ENCODE results near the gene SAT1.

The SAT1 gene

DNA sequence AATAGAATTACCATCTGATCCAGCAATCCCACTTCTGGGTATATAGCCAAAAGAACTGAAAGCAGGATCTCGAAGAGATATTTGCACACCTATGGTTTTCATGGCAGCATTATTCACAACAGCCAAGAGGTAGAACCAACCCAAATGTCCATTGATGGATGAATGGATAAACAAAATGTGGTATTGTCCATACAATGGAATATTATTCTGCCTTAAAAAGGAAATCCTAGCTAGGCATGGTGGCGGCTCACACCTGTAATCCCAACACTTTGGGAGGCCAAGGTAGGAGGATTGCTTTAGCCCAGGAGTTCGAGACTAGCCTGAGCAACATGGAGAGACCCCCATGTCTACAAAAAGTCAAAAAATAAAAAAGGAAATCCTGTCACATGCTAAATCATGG is 27.3 kb downstream of the SAT1 start:
- DNase-seq (ENCODE audit: low read depth in 2 of 2), result no peak

DNA sequence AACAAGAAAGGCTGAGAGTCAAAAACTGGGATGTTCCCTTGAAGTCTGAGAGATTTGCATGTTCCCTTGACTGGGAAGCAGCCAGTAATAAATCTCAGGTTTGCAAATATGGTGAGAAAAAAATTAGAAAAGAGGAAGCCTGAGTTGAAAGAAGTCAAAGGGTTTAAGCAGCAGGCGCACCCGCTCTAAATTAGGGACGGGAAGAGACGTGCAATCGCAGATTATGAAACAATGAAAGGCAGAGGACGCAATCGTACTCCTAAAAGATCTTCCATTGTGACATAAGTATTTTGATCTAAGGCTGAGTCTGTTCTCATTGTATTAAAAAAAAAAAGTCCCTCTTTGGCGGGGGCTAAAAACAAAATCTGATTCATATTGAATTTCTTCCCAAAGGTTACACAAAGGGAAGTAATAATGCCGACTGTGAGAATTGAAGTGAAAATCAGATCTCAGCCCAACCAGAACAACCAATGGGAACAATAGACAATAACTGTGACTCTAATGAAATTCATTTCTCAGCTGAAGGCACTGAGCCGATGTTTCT is 28.2 kb downstream of the SAT1 start:
- no peak for DNase-seq (ENCODE audit: low read depth in 2 of 2)

DNA sequence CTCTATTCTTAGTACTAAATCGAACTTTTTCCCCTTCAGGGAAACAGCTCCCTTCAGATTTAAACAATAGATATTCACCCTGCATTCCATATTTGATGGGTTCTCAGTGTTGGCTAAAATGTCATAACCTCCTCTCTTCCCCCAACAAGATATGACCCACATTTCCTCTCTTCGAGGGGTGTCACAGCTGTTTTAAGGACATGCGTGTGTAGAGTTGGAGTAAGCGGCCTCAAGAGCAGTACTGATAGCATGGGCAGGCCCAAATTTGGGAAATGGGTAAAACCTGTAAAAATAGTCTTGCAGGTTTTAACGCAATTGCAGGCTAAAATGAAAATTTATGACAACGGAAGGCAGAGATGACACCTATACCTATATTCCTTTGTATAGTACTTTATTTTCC is 28.7 kb downstream of the SAT1 start:
- no peak for DNase-seq (ENCODE audit: low read depth in 2 of 2)

DNA sequence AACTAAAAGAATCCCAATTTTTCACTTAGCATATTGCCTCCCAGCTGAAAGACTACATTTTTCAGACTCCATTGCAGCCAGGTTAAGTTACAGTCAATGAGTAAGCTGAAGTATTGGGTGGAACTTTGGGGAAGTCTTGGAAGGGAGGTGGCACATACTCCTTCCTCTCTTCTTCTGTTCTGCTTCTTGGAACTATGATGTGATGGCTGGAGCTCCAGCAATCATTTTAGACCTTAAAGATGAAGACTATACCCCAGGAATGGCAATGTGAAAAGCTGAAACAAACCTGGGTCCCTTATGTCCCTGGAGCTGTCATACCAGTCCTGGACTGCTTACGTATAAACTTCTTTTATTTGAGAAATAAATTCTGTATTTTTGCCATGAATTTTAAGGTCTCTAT is 30.8 kb downstream of the SAT1 start:
- no peak for DNase-seq (ENCODE audit: low read depth in 2 of 2)

DNA sequence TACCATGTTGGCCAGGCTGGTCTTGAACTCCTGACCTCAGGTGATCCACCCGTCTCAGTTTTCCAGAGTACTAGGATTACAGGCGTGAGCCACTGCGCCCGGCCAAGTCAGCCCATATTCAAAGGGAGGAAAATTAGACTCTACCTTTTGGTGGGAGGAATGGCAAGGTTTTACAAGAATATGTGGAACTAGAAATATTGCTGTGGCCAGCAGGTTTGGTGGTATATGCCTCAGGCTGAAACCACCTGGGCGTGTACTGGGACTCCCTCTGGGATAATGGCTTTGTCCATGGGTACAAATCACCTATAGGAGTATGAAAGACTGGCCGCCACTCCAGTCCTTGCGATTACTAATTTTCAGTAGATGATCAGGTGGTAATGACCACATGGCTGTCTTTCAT is 32.4 kb downstream of the SAT1 start:
- DNase-seq (ENCODE audit: low read depth in 2 of 2), result no peak

DNA sequence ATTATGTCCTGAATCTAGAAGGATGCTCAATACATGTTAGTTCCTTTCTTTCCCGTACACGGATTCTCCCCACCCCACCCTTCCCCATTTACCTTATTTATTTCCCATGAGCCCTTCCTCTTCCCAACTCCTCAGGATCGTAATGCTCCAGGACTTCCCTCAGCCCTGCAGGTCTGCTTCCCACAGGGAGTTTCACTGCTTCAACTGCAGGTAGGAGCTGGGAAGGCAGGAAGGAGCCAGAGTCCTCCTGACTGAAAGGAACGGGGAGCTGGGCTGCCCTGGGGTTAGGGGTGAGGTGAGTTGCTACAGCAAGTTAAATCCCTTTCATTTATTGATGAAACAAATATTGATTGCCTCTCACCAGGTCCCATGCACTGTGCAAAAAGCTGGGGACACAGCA is 33.2 kb downstream of the SAT1 start:
- no peak for DNase-seq (ENCODE audit: low read depth in 2 of 2)

DNA sequence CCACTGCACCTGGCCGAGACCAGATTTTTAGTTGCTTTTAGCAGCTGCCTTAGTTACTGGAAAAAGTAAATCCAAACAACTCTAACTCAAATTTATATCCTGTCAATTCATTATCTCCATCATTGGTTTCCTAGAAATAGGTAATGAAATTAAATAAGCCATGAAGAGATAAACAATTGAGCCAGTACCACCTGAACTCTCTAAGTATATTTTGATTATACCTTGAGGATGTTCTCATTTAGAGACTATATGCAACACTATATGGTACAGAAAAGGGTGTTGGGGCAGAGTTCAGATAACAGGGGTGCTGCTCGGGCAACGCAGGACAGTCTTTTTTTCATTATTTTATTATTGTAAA is 35.0 kb downstream of the SAT1 start:
- DNase-seq (ENCODE audit: low read depth in 2 of 2), result no peak

DNA sequence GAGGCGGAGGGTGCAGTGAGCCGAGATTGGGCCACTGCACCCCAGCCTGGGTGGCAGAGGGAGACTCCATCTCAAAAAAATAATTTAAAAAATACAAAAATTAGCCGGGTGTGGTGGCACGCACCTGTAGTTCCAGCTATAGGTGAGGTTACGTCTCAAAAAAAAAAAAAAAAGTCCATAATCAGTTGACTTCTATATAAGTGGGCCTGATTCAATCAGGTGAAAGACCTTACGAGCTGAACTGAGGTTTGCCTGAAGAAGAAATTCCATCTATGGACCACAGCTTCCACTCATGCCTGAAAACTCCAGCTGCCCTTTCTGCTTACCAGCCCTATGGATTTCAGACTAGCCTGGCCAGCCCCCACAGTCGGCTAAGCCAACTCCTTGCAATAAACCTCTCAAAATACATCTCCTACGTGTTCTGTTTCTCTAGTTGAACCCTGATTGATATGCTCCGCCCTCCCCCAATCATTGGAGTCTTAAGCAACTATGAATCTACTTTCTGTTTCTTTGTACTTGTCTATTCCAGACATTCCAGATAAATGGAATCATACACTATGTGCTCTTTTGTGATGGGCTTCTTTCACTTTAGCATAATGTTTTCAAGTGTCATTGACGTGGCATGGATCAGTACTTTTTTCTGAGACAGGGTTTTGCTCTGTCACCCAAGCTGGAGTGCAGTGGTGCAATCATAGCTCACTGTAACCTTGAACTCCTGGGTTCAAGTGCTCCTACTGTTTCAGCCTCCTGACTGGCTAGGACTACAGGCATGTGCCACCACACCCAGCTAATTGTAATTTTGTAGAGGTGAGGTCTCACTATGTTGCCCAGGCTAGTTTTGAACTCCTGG is 36.6 kb downstream of the SAT1 start:
- DNase-seq (ENCODE audit: low read depth in 2 of 2), result no peak

DNA sequence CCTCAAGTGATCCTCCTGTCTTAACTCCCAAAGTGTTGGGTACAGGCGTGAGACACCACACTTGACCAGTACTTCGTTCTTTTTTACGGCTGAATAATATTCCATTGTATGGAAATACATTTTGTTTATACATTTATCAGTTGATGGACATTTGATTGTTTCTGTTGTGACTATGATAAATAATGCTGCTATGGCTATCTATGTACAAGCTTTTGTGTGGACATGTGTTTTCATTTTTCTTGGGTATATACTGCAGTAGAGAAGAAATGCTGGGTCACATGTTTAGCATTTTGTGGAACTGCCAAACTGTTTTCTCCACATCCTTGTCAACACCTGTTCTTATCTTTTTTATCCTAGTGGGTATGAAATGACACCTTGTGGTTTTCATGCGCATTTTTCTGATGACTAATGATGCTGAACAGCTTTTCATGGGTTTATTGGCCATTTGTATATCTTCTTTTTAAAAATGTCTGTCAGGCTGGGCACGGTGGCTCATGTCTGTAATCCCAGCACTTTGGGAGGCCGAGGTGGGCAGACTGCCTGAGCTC is 37.3 kb downstream of the SAT1 start:
- no peak for DNase-seq (ENCODE audit: low read depth in 2 of 2)

DNA sequence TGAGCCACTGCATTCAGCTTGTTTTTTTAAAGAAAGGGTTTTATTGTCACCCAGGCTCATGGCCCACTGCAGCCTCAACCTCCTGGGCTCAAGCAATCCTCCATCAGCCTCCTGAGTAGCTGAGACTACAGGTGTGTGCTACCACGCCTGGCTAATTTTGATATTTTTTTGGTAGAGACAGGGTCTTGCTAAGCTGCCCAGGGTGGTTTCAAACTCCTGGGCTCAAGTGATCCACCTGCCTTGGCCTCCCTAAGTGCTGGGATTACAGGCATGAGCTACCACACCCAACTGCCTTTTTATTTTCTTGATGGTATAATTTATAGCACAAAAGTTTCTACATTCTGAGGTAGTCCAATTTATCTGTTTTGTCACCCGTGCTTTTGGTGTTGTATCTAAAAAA is 38.9 kb downstream of the SAT1 start:
- DNase-seq (ENCODE audit: low read depth in 2 of 2), result no peak

DNA sequence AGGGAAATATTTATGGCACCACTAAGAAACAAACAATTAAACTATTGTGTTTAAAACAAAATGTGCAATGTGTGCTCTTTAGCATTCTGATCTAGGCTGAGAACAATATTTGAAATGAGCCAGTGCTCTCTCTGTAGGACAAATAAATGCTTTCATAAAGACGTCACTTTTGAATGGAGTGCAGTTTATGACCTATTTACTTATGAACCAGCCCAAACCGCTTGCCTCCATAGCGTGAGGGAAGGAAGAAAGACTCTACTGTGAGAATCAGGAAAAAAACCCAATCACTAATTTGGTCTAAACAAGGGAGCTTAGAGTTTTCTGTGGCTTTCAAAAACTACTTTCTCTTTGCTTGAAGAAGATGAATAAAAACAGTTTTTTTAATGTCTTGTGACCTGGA is 39.4 kb downstream of the SAT1 start:
- DNase-seq (ENCODE audit: low read depth in 2 of 2), result no peak

DNA sequence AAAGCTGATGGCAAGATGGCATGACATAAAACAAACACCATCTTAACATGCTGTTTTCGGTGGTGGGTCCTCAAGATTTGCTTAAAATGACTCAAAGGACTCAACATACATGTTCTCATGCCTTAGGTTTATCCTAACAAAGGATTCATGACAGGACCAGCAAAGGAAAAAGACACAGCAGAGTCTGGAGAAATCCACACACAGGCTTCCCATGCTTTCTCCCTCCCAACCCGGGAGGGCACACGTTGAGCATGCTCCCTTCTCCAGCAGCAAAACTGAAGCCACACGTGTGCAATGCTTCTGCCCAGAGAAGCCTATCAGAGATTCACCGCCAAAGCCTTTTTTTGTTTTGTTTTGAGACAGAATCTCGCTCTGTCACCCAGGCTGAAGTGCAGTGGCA is 39.9 kb downstream of the SAT1 start:
- DNase-seq (ENCODE audit: low read depth in 2 of 2), result no peak

DNA sequence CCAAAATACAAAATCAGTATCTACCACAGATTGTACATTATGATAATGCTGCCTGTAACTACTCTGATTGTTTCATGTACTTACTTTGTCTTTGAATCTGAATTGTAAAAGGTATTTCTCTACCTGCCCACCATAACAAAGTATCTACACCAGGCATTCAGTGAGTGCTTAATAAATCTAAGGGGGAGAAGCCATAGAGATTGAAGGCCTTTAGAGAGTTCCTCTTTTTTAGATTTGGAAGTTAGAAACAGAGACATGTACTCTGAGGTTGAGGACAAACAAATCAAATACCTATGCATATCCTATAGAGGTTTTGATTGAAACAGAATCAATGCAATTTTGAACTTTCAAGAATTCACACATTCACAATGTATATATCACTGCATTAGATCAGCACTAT is 42.7 kb downstream of the SAT1 start:
- DNase-seq (ENCODE audit: low read depth in 2 of 2), result no peak

DNA sequence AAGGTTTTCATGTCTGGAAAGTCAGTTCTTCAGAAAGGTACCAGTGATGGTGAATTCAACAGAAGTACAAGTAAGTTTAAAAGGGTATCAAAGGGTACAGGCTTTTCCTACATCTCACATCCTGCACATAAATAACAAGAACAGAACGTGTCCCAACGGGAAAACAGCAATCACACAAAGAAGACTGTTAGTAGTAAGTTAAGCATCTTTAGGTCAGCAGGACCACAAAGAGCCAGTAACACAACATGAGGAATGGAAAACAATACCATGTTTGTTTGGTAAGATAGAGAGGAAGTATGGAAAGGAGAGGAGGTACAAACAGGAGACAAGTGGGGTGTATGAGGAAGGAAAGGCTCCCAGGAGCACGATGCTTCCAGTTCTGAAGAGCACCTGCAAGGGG is 43.2 kb downstream of the SAT1 start:
- no peak for DNase-seq (ENCODE audit: low read depth in 2 of 2)

DNA sequence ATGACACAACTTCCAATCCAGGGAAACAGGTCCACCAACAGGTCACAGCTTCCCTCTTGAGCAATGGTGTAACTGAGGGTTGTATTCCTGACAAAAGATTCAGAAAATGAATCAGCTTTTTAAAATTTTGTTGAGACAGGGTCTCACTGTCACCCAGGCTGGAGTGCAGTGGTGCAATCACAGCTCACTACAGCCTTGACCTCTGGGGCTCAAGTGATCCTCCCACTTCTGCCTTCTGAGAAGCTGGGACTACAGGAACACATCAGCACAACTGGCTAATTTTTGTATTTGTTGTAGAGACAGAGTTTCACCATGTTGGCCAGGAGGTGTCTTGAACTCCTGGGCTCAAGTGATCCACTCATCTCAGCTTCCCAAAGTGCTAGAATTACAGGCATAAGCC is 43.7 kb downstream of the SAT1 start:
- DNase-seq (ENCODE audit: low read depth in 2 of 2), result no peak

DNA sequence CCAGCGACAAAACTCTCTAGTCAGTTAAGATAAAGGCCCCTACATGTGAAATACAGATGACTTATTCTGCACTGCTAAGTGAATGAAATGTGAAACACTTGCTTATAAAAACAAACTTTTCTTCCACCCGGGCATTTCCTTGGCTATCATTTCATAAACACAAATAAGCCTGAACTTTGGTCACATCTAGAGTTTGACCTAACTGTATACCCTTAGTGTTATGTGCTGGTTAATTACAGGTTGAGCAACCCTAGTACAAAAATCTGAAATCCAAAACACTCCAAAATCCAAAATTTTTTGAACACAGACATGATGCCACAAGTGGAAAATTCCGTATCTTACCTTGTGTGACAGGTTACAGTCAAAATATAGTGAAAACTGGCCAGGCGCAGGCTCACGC is 45.9 kb downstream of the SAT1 start:
- no peak for DNase-seq (ENCODE audit: low read depth in 2 of 2)

DNA sequence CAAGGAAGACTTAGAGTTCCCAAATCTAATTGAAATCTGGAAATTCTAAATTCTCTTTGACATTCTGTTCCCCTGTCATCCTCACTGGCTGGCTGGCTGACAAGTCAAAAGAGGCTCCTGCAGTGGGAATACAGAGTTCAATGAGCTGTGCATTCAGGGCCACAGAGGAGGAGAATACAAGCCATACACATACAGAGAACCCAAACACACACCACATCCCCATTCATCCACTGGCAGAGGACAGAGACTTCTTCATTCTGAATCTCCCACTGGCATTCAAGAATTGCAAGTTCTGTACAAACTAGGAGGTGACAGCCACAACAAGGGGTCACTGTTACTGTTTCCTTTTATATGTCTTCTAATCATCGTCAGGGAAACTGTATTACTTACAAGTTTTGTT is 49.7 kb downstream of the SAT1 start:
- DNase-seq (ENCODE audit: low read depth in 2 of 2), result no peak

All from stimulated activated CD8-positive, alpha-beta memory T cell treated with anti-CD3 and anti-CD28 coated beads, Interleukin-2, amount 100 ng/mL, for 1 hour (primary cell).